LNCaP clone FGC (cell line): ENCODE measurements around the gene PHLDB2.
A peak's percentile ranks its signal among the peaks of the same experiment; 100 is the strongest.

Source experiments
- DNase-seq: peaks from one replicate; pipeline ENCODE4 v3.0.0-alpha.2; 2011; ENCODE audit warnings: low read depth
- H3K4me3 ChIP-seq: 2 replicates; pipeline ENCODE4 v1.5.1; 2011; ENCODE audit warnings: mild to moderate bottlenecking, low read depth, low read length, control low read depth
- TF ChIP-seq, protein P1 (sequence below): IDR thresholded peaks from 2 replicates; pipeline ENCODE4 v1.5.1; 2012; ENCODE audit warnings: mild to moderate bottlenecking; ENCODE audit not compliant: control insufficient read depth, insufficient read depth; ENCODE audit errors: extremely low read depth

The PHLDB2 gene

GRCh38 chr3:111951032-111951431 is 92.0 kb downstream of the PHLDB2 start:
- H3K4me3 ChIP-seq, result no peak overlapping the region
- TF ChIP-seq, protein P1, sequence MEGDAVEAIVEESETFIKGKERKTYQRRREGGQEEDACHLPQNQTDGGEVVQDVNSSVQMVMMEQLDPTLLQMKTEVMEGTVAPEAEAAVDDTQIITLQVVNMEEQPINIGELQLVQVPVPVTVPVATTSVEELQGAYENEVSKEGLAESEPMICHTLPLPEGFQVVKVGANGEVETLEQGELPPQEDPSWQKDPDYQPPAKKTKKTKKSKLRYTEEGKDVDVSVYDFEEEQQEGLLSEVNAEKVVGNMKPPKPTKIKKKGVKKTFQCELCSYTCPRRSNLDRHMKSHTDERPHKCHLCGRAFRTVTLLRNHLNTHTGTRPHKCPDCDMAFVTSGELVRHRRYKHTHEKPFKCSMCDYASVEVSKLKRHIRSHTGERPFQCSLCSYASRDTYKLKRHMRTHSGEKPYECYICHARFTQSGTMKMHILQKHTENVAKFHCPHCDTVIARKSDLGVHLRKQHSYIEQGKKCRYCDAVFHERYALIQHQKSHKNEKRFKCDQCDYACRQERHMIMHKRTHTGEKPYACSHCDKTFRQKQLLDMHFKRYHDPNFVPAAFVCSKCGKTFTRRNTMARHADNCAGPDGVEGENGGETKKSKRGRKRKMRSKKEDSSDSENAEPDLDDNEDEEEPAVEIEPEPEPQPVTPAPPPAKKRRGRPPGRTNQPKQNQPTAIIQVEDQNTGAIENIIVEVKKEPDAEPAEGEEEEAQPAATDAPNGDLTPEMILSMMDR, result no peak
- DNase-seq, result no peak

GRCh38 chr3:111952086-111952485 is 93.0 kb downstream of the PHLDB2 start:
- H3K4me3 ChIP-seq, result no peak overlapping the region
- TF ChIP-seq, protein P1, result no peak
- no peak for DNase-seq

DNA sequence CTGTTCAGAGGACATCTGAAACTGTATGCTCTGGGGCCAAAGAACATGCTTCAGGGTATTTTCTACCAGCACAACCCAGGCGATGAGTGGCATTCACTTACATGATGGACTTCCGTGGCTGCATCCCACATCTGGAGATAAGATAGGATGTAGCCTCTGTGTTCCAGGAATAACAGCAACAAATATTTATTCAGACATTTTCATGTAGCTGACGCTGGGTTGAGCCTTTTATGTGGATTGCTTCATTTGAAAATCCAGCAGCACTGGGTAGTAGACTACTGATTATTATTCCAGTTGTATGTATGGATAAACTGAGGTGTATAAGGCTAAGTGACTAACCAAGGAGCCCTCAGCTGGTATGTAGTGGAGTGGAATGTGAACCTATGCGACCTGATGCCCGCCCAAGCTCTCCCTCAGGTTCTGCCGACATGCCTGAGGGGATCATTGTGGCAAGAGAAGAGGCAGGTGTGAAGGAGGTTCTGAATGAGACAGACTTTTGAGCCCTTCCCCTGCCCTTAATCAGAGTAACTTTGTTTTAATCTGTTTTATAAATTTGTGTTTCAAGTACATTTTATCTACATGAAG is 93.9 kb downstream of the PHLDB2 start:
- no peak for DNase-seq
- H3K4me3 ChIP-seq, result no peak overlapping the region
- TF ChIP-seq, protein P1, result no peak

DNA sequence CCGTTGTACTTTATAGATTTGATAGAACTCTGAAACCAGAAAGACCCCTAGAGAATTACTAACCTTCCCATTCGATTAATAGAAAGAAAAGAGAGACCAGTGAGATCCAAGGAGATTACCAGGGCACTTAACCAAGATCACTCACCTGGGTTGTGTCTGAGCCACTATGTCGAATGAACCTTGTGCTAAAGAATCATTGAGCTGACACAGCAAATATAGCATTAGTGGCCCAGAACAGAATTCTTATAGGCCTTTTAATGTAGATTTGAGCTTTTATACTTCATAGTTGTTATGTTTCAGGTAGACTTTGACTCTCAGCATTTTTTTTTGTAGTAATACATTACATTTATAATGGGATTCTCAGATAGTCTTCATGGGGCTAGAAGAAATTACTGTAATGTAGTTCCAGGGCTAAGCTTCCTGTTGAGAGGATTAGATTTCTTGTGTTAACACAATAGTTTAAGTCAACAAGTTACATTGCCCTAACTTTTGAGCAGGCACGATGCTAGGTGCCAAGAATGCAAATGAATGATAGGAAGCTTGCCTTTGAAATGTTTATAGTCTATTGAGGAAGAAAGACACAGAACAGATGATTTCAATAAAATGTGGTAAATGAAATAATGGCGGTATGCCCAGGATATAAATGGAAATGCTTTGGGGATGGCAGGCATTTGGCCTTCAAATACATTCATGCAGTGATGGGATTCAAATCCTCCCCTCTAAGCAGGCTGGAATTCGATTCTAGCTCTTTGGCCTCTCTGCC is 95.3 kb downstream of the PHLDB2 start:
- peak; percentile 67 for DNase-seq
- TF ChIP-seq, protein P1, result no peak
- H3K4me3 ChIP-seq, result no peak overlapping the region

GRCh38 chr3:111955876-111956275 is 96.8 kb downstream of the PHLDB2 start:
- no peak overlapping the region for H3K4me3 ChIP-seq
- no peak for DNase-seq
- TF ChIP-seq, protein P1, result no peak

DNA sequence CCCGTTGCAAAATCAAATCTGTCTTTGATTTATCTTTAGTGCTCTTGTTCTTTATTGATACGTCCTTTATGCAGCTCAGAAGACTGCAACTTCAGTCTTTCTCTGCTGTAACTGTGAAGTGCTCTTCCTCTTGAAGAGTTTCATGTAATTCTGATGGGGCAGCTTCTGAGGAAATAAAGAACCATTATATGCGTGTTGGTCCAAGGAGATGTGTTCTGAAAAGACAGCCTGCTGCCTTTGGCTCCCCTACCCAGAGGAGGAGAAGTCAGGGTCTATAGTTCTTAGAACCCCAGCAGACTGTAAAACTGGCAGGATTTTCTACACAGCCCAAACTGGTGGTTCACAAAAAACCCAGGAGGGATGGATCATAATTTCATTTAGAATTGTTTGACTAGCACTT is 97.4 kb downstream of the PHLDB2 start:
- DNase-seq, result no peak
- TF ChIP-seq, protein P1, result no peak
- H3K4me3 ChIP-seq, result no peak overlapping the region
